HepG2 (cell line): ENCODE measurements around the gene GTF2F1. TPM values are rescaled to one million over a fixed set of nuclear protein-coding genes. Genes with fewer than 3 reads are reported as not detected.

Experiments used
- BORCS8-MEF2B ChIP-seq: sonication (generic); formaldehyde crosslinking; IDR thresholded peaks from 2 replicates; pipeline ENCODE4 v1.8.0; 2022; ENCODE audit warnings: mild to moderate bottlenecking, missing genetic modification reagents
- BRD4 ChIP-seq: sonication (generic); formaldehyde crosslinking; IDR thresholded peaks from 2 replicates; pipeline ENCODE4 v1.4.0; 2020; ENCODE audit warnings: missing genetic modification reagents
- CENPT ChIP-seq: sonication (generic); formaldehyde crosslinking; IDR thresholded peaks from 2 replicates; pipeline ENCODE4 v1.8.0; 2022; ENCODE audit warnings: low read depth, mild to moderate bottlenecking, moderate library complexity, missing genetic modification reagents
- GABPB1 ChIP-seq: IDR thresholded peaks from 2 replicates; pipeline ENCODE4 v1.6.1; 2016; ENCODE audit warnings: mild to moderate bottlenecking, missing genetic modification reagents, moderate library complexity, missing compliant biosample characterization
- HINFP ChIP-seq: sonication (generic); formaldehyde crosslinking; IDR thresholded peaks from 2 replicates; pipeline ENCODE4 v1.4.0; 2020; ENCODE audit warnings: low read depth, mild to moderate bottlenecking, missing genetic modification reagents
- MYC ChIP-seq: sonication (generic); formaldehyde crosslinking; IDR thresholded peaks from 2 replicates; pipeline ENCODE4 v1.9.0; 2021; ENCODE audit warnings: missing genetic modification reagents, borderline replicate concordance
- NFE2L1 ChIP-seq: sonication (generic); formaldehyde crosslinking; IDR thresholded peaks from 2 replicates; pipeline ENCODE4 v1.4.0; 2020; ENCODE audit warnings: missing genetic modification reagents, mild to moderate bottlenecking, borderline replicate concordance
- NR2F6 ChIP-seq, 2 experiments: IDR thresholded peaks; 2 replicates each; pipeline ENCODE4 v1.6.1; 2016; ENCODE audit warnings: antibody characterized with exemption in 1 of 2, mild to moderate bottlenecking in 1 of 2
- POGK ChIP-seq: sonication (generic); formaldehyde crosslinking; conservative IDR thresholded peaks from 2 replicates; pipeline ENCODE4 v1.8.0; 2022; ENCODE audit warnings: mild to moderate bottlenecking, moderate library complexity, missing genetic modification reagents
- POLR2AphosphoS5 ChIP-seq: IDR thresholded peaks from 2 replicates; pipeline ENCODE4 v1.6.1; 2012; ENCODE audit warnings: low read depth, low read length
- RAD21 ChIP-seq: fragments of 450-650 bp; formaldehyde crosslinking; IDR thresholded peaks from 2 replicates; pipeline ENCODE4 v1.5.0; 2020; ENCODE audit warnings: mild to moderate bottlenecking
- REPIN1 ChIP-seq: sonication (generic); formaldehyde crosslinking; IDR thresholded peaks from 2 replicates; pipeline ENCODE4 v1.8.0; 2022; ENCODE audit warnings: missing genetic modification reagents, low read depth, mild to moderate bottlenecking, borderline replicate concordance
- RXRA ChIP-seq: sonication (generic); formaldehyde crosslinking; IDR thresholded peaks from 2 replicates; pipeline ENCODE4 v1.5.1; 2020; ENCODE audit warnings: missing genetic modification reagents
- SP2 ChIP-seq: sonication (generic); formaldehyde crosslinking; IDR thresholded peaks from 2 replicates; pipeline ENCODE4 v1.5.1; 2020; ENCODE audit warnings: mild to moderate bottlenecking, missing genetic modification reagents
- SP5 ChIP-seq: IDR thresholded peaks from 2 replicates; pipeline ENCODE4 v1.6.1; 2016; ENCODE audit warnings: low read depth, borderline replicate concordance
- TEAD3 ChIP-seq: optimal IDR thresholded peaks from 2 replicates; pipeline ENCODE3; 2016; ENCODE audit warnings: borderline replicate concordance
- U2AF2 ChIP-seq: fragments of 200-400 bp; formaldehyde crosslinking; IDR thresholded peaks from 2 replicates; pipeline ENCODE4 v1.6.1; 2017; ENCODE audit warnings: low read depth, mild to moderate bottlenecking, low read length
- ZBTB26 ChIP-seq: IDR thresholded peaks from 2 replicates; pipeline ENCODE4 v1.6.1; 2016; ENCODE audit warnings: missing compliant biosample characterization, missing genetic modification reagents, borderline replicate concordance
- ZFY ChIP-seq: sonication (generic); formaldehyde crosslinking; IDR thresholded peaks from 2 replicates; pipeline ENCODE4 v1.4.0; 2020; ENCODE audit warnings: missing genetic modification reagents
- ZNF143 ChIP-seq: sonication (generic); formaldehyde crosslinking; IDR thresholded peaks from 2 replicates; pipeline ENCODE4 v1.4.0; 2020; ENCODE audit warnings: missing genetic modification reagents
- ZNF274 ChIP-seq: sonication (generic); formaldehyde crosslinking; IDR thresholded peaks from 2 replicates; pipeline ENCODE4 v1.5.1; 2020; ENCODE audit warnings: mild to moderate bottlenecking, missing genetic modification reagents
- ZNF33A ChIP-seq: sonication (generic); formaldehyde crosslinking; IDR thresholded peaks from 2 replicates; pipeline ENCODE4 v1.5.1; 2020; ENCODE audit warnings: missing genetic modification reagents, mild to moderate bottlenecking, moderate library complexity, borderline replicate concordance
- ZNF619 ChIP-seq: sonication (generic); formaldehyde crosslinking; IDR thresholded peaks from 2 replicates; pipeline ENCODE4 v1.4.0; 2020; ENCODE audit warnings: mild to moderate bottlenecking, missing genetic modification reagents
- ZNF75D ChIP-seq: sonication (generic); formaldehyde crosslinking; IDR thresholded peaks from 2 replicates; pipeline ENCODE4 v1.8.1; 2023; ENCODE audit warnings: missing genetic modification reagents, mild to moderate bottlenecking, borderline replicate concordance
- ZNF784 ChIP-seq: sonication (generic); formaldehyde crosslinking; IDR thresholded peaks from 2 replicates; pipeline ENCODE4 v1.5.1; 2020; ENCODE audit warnings: missing genetic modification reagents, mild to moderate bottlenecking, borderline replicate concordance
- polyA plus RNA-seq, 8 experiments: library from polyadenylated mRNA; depleted of rRNA in 3 of 8; stranded (reverse) in 7 of 8; unstranded in 1 of 8; fragments of >200 nt; fragmentation: Illumina TruSeq in 4 of 8; extraction: Trizol in 4 of 8; gene quantifications; 2 replicates each; pipeline versions ENCODE4 v1.2.1 to v1.2.3, GENCODE V29; 2011 to 2016; ENCODE audit warnings: low read depth in 4 of 8, missing spikeins in 1 of 8, mixed read lengths in 1 of 8; ENCODE audit not compliant: insufficient read depth in 1 of 8
- total RNA-seq, 5 experiments: library from RNA; depleted of rRNA; stranded (reverse); fragments of >200 nt; fragmentation: Illumina TruSeq; extraction: Trizol; gene quantifications; 2 replicates each; pipeline ENCODE4 v1.2.3, GENCODE V29; 2016; ENCODE audit warnings: low read depth in 1 of 5

GTF2F1 gene
- total and polyA plus RNA-seq, 2 of the 13 experiments (the other 11 are each of a cell fraction or from before 2014, with no cell fraction given): 27.8 to 34.1 TPM

- TF ChIP-seq HINFP (CRISPR knock-in tag): peak; percentile 93
- TF ChIP-seq ZNF619 (CRISPR knock-in tag): no peak
- 0 out of 2 replicates have a peak, but pooled peaks have one; percentile 26 for TF ChIP-seq ZBTB26
- TF ChIP-seq BORCS8-MEF2B: peak; percentile 94
- peak; percentile 11; the same call in 1 of the 2 replicates for TF ChIP-seq MYC (CRISPR knock-in tag)
- peak; percentile 55 for TF ChIP-seq NR2F6 (IDR thresholded peaks at IDR 0.05)
- TF ChIP-seq NR2F6 (CRISPR knock-in tag; IDR thresholded peaks at IDR 0.05): peak; percentile 72; the same call in 1 of the 2 replicates
- TF ChIP-seq ZFY (CRISPR knock-in tag): peak; percentile 88
- TF ChIP-seq ZNF75D (CRISPR knock-in tag): no peak
- peak; percentile 41 for TF ChIP-seq TEAD3
- TF ChIP-seq ZNF274 (CRISPR knock-in tag): peak; percentile 54; the same call in 1 of the 2 replicates
- peak; percentile 41; the same call in 1 of the 2 replicates for TF ChIP-seq RAD21 (CRISPR knock-in tag)
- peak; percentile 69 for TF ChIP-seq POLR2AphosphoS5
- peak; percentile 32; the same call in 1 of the 2 replicates for TF ChIP-seq RXRA (CRISPR knock-in tag)
- TF ChIP-seq ZNF143 (CRISPR knock-in tag): 0 out of 2 replicates have a peak, but pooled peaks have one; percentile 27
- TF ChIP-seq NFE2L1: 0 out of 2 replicates have a peak, but pooled peaks have one; percentile 27
- TF ChIP-seq ZNF784 (CRISPR knock-in tag): 0 out of 2 replicates have a peak, but pooled peaks have one; percentile 8
- peak; percentile 65 for TF ChIP-seq GABPB1
- 0 out of 2 replicates have a peak, but pooled peaks have one; percentile 35 for TF ChIP-seq BRD4 (CRISPR knock-in tag)
- TF ChIP-seq REPIN1 (CRISPR knock-in tag): peak; percentile 31; the same call in 1 of the 2 replicates
- TF ChIP-seq U2AF2: no peak
- 0 out of 2 replicates have a peak, but pooled peaks have one; percentile 57 for TF ChIP-seq ZNF33A (CRISPR knock-in tag)
- peak; percentile 9; the same call in 1 of the 2 replicates for TF ChIP-seq SP5 (CRISPR knock-in tag)
- peak; percentile 85; the same call in 1 of the 2 replicates for TF ChIP-seq CENPT (CRISPR knock-in tag)
- peak; percentile 99 for TF ChIP-seq SP2 (CRISPR knock-in tag)
- TF ChIP-seq POGK (CRISPR knock-in tag): peak; percentile 75
These were observed 20.3 kb downstream of the GTF2F1 start, which contains the start of gene ALKBH7 (continued) for GRCh38 chr19:6372594-6373095.
